GM18502 (cell line): ENCODE results near the gene EXOC2.

ENCODE experiments used
- ATAC-seq: cut with Tn5 transposase; IDR thresholded peaks from one replicate; pipeline ENCODE4 v1.9.1; 2021; ENCODE audit warnings: mild to moderate bottlenecking; ENCODE audit not compliant: unreplicated experiment, poor library complexity

The EXOC2 gene

DNA sequence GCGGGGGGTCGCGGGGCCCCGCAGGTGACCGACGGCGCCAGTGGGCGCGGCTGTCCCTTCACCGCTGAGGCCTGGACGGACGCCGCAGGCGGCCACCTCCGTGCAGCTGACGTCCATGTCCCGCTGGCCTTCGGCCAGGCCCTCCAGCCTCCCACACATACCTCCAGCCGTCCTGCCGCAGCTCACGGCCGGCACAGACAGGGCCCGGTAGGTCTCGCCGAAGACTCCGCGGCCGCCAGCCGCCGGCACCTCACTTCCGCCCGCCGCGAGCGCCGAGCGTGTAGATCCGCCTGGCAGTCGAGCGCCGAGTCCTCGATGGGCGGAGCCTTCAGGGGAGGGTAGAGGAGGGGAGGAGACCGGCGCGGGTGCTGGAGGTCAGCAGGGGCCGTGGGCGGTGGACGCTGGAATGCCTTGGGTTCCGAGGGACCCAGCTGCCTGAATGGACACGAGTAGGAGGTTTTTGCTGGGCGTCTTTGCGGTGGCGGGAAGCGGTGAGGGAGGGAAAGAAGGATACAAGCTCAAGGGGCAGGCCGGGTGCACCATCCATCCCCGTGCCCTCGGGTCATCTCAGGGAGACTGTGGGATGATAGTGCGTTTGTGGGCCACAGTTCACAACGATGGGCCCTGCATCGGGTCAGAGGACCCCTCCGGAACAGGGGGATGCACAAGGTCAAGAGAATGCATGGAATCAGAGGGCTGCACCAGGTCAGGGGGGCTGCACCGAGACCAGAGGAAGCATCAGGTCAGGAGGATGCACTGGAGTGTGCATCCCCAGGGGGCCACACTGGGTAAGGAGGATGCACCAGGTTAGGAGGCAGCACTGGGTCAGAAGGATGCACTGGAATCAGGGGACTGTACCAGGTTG lies at the start of gene EXOC2:
TSS of gene EXOC2 (minus strand) at position 282 of the 865 bp plus-strand sequence. CDS start 55,321 bp downstream, outside the sequence.
- peak; percentile 85 for ATAC-seq

- ATAC-seq: no peak
Measured at GRCh38 chr6:741410-742339, 48.7 kb upstream of the EXOC2 start.

DNA sequence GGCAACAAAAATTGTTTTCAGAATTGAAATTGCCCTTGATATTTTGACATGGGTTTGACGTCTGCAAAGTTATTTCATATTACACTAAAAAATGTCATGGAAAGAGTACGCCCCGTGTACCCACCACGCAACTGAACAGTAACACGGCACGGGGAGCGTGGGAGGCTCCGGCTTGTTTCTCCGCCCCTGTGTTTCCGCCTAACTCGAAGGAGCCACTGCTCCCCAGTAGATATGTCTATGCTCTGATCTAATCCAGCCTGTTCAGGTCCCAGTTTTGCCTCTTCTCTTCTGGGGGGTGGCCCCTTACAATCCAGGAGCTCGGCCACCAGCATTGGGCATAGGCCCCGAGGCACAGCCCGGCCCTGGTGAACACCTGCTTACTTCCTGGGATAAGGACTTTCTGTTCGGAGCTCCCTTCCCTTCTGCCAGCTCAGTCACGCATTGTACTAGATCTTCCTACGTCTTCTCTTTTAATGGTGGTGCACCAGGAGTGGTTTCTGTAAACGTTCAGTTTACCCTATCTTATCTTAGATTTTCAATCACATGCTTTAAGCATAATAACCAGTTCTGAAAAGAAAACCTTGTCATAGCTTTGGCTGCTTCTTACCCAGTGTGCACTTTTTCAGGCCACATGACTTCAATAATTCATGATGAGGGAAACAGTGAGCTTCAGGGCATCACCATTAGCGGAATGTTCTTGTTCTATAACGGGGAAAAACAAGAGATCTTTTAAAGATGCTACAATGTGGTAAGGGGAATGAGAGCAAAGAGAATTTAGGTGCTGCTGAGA lies 43.9 kb upstream of the EXOC2 start:
- no peak for ATAC-seq

- no peak for ATAC-seq
Measured at GRCh38 chr6:733431-734219, 40.7 kb upstream of the EXOC2 start.

DNA sequence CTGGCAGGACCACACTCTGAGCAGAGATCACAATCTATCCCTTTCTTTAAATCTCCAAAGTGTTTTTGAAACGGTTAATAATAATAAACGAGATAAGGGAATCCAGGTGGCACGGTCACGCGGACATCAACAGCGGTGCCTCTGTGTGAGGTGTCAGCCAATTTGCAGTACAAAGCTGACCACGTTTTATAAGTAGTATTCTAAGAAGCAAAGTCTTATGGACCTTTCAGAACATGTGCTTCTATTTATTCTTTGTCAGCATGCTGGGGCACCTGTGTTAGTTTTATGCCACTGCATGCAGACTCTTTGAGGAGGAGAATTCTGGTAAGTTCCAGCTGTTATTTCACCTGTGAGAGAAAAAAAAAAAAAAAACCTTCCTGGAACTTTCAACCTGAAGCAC lies 39.0 kb upstream of the EXOC2 start:
- no peak for ATAC-seq

- ATAC-seq: no peak
Measured at GRCh38 chr6:729606-730320, 36.8 kb upstream of the EXOC2 start.

DNA sequence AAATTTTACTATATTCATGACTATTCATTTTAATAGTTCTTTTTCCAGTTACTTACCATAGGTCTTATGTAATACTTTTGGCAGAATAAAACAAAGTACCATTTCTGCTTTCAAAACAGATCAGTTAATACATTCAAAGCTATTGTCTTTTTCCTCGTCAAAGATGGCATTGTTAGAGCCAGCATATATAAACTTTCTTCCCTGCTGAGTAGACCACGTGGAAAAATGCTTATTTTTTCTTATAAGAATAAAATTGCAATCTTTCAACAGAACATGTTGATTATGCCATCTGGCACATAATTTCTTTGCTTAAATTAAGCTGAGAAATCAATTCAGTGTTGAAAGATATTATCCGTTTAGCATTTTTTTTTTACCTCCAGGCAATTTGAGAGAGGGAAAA lies 34.9 kb upstream of the EXOC2 start:
- ATAC-seq: no peak

GRCh38 chr6:723540-723939 lies 30.6 kb upstream of the EXOC2 start:
- ATAC-seq: no peak

GRCh38 chr6:722608-723007 lies 29.7 kb upstream of the EXOC2 start:
- no peak for ATAC-seq

DNA sequence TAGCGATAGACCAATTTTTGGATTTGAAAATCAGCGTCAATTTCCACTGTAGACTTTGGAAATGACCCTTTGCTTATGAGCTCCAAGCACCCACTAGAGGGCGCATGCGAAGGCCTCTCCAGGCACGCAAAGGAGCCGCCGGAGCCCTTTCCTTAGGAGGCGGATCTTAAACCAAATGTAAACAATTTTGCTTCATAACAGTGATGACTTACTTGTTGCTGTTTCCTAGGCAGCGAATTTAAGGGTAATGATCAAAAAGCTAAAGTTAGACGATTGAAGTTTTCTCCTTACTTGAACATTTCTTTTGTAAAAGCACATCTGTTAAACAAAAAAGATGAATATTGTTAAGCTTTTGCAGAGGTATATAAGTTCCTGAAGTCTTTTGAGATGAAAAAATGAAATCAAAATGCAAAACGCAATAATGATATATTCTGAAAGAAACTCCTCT lies 29.2 kb upstream of the EXOC2 start:
- no peak for ATAC-seq

DNA sequence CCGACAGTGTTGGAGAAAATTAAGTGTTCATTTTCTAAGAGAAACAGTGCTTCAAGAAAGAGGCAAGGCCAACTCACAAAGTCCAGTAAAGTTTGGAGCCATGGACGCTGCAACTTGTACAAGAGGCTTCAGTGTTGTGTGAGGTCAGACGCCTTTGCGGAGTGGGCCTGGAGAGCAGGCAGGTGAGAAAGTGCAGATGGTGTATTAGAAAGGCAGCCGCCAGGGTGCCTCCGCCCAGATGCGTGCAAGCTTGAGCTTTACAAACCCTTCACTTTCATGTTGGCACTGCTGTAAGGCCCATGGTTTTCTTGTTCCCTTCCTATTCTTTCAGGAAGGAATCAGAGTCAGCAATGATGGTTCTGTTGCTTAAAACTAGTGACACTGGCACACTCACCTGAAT lies 25.4 kb upstream of the EXOC2 start:
- no peak for ATAC-seq

DNA sequence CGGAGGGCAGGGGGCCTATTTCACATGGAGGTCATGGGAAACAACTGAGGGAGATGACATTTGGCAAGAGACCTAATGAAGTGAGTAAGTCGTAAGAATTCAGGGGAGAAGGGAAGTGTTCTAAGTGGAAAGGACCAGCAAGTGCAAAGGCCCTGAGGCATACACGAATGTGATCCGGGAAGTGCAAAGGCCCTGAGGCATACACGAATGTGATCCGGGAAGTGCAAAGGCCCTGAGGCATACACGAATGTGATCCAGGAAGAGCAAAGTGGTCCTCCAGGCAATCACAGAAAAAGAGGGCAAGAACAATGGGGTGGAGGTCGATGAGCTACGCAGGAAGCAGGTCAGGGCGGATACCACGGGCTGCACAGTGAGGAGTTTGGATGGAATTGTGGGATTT lies 24.2 kb upstream of the EXOC2 start:
- no peak for ATAC-seq

DNA sequence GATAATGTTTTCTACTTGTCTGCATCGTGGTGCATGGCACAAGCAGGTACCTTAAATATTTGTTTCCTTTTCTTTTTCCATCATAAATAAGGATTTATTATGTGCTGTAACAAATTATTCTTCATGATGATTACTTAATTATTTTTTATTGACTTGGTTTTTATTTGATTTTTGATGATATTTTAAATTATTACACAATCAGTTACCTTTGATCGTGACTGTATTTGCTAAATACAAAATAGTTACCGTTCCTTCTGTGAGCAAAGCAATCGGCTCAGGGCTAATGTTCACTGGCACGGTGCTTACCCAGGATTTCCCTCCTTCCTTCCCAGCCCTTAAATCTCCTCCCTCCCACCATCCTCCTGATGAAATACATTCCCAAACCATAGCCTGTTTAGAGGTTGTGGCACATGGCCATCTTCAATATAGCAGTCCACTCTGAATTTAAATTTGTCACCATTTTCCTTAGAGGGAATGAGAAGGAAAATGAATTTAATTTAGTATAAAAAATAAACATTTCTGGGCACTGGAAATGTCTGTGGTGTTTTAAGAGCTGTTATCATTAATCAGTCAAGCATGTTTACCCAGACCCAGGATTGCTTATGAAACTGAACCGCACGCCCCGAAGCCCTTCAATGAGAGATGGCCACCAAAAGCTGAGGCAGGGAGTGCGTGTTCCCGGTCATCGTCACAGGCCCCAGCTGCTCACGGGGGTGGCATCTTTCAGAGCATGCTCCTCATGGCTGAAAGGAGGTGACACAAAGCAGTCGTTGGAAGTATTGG lies 23.0 kb upstream of the EXOC2 start:
- no peak for ATAC-seq

DNA sequence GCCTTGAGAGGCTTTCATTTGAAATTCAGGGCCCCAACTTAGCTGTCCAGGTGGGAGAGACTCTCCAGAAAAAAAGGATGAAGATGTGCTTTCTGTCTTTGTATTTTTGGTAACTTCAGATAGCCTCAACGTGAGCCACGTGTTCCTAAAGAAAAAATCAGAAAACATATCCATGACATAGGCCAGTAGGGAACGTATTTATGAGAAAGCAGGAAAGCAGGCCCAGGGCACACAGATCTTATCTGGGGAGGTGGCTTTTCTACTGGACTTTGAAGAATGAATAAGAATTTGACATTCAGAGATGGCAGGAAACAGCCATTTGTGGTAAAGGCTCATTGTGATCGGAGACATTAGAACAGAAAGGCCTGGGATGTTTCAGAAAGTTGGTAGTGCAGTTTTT lies 21.2 kb upstream of the EXOC2 start:
- ATAC-seq: no peak

- no peak for ATAC-seq
Measured at GRCh38 chr6:713351-713750, 20.4 kb upstream of the EXOC2 start.

DNA sequence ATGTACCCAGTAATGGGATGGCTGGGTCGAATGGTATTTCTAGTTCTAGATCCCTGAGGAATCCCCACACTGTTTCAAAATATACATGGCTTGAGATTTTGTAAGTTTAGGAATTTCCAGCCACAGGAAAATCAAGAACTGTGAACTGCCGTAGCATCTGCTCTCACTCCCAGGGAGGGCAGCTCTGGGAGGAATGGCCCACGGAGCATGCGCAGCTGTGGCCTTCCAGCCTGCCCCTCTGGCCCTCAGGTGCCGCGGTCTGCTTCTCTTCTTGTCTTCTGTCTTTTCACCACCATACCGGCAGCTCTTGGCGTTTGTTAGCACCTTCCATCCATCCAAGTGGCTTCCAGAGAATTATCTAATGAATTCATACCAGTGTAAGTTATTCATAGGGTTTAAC lies 19.9 kb upstream of the EXOC2 start:
- no peak for ATAC-seq

DNA sequence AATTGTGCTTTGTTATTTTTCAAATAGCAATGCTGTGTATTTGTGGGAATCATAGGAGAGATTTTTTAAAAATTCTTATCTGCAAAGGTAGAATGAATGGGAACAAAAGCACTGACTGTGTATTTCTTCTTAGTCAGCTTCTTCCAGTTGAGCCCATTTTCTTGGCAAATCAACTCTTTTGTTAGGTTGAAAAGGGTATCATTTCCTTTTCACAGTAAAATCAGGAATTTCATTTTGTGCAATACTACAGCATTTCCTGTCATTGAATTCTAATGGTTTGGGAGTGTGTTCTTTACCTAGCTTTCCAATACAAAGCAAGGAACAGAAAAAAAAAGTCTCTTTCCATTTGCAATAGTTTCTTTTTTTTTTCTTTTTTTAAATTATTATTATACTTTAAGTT lies 19.0 kb upstream of the EXOC2 start:
- ATAC-seq: no peak
